ENCODE data around the gene ABCA12. TPM values are rescaled to one million over a fixed set of nuclear protein-coding genes. Genes with fewer than 3 reads are reported as not detected.
"Not testable (repeated sequence)": the region's sequence is repeated elsewhere in the genome, so short reads cannot be mapped to it uniquely, and the experiment has no call there.

Gene ABCA12
- polyA plus RNA-seq: 1 to 10 TPM in 1 of 2 donors, under 1 TPM in 1; 0.55 to 1.0 TPM

- Histone ChIP-seq H3K27me3 (ENCODE audit: control insufficient read depth in 1 of 2, insufficient read depth in 2 of 2, low read length in 2 of 2) (no peaks in the 10 kb centered on the region), H3K4me3 (ENCODE audit: low read depth in 1 of 2, low read length in 2 of 2) (peak within 1 kb of the TSS in 1 of 2 donors; percentile 18), H3K4me1 (ENCODE audit: control insufficient read depth in 2 of 2, insufficient read depth in 2 of 2, low read length in 1 of 2) (no peaks in the 10 kb centered on the region), H3K9me3 (ENCODE audit: control insufficient read depth in 2 of 2, insufficient read depth in 1 of 2, low read depth in 1 of 2, low read length in 1 of 2) (no peaks in the 10 kb centered on the region), H3K27ac (ENCODE audit: low read depth in 2 of 2, low read length in 1 of 2) (peak within 1 kb of the TSS; percentile 62 to 75), H3K36me3 (ENCODE audit: control insufficient read depth in 2 of 2, insufficient read depth in 2 of 2, low read length in 1 of 2) (no peaks in the 10 kb centered on the region)
- 46 to 61% methylated on average over 2 of the region's 2 CpGs for WGBS, 2 donors
These were observed at the start of gene ABCA12 for GRCh38 chr2:215138479-215138878. TSS of gene ABCA12 (minus strand) at chr2:215138626. CDS start at chr2:215138208, 418 bp downstream.

- H3K9me3 ChIP-seq (ENCODE audit: control insufficient read depth in 2 of 2, insufficient read depth in 1 of 2, low read depth in 1 of 2, low read length in 1 of 2): no peaks in the 10 kb centered on the region
- H3K27me3 ChIP-seq (ENCODE audit: control insufficient read depth in 1 of 2, insufficient read depth in 2 of 2, low read length in 2 of 2): peaks cover 0 to 4% of the 10 kb centered on the region in 2 donors
- H3K27ac ChIP-seq (ENCODE audit: low read depth in 2 of 2, low read length in 1 of 2): no peak overlapping the region
- H3K36me3 ChIP-seq (ENCODE audit: control insufficient read depth in 2 of 2, insufficient read depth in 2 of 2, low read length in 1 of 2): no peaks in the 10 kb centered on the region
- no peak overlapping the region for H3K4me3 ChIP-seq (ENCODE audit: low read depth in 1 of 2, low read length in 2 of 2)
- no peaks in the 10 kb centered on the region for H3K4me1 ChIP-seq (ENCODE audit: control insufficient read depth in 2 of 2, insufficient read depth in 2 of 2, low read length in 1 of 2)
These were observed 49.7 kb upstream of the ABCA12 start for GRCh38 chr2:215188078-215188477.

- H3K36me3 ChIP-seq (ENCODE audit: control insufficient read depth in 2 of 2, insufficient read depth in 2 of 2, low read length in 1 of 2): no peaks in the 10 kb centered on the region
- peaks cover 0 to 4% of the 10 kb centered on the region in 2 donors for H3K27me3 ChIP-seq (ENCODE audit: control insufficient read depth in 1 of 2, insufficient read depth in 2 of 2, low read length in 2 of 2)
- H3K9me3 ChIP-seq (ENCODE audit: control insufficient read depth in 2 of 2, insufficient read depth in 1 of 2, low read depth in 1 of 2, low read length in 1 of 2): no peaks in the 10 kb centered on the region
- 79 to 83% methylated on average over 1 of the region's 1 CpG for WGBS, 2 donors
- H3K27ac ChIP-seq (ENCODE audit: low read depth in 2 of 2, low read length in 1 of 2): no peak overlapping the region
- no peak overlapping the region for H3K4me3 ChIP-seq (ENCODE audit: low read depth in 1 of 2, low read length in 2 of 2)
- no peaks in the 10 kb centered on the region for H3K4me1 ChIP-seq (ENCODE audit: control insufficient read depth in 2 of 2, insufficient read depth in 2 of 2, low read length in 1 of 2)
These were observed 47.6 kb upstream of the ABCA12 start for GRCh38 chr2:215186021-215186420.

GRCh38 chr2:215178121-215178520 lies 39.7 kb upstream of the ABCA12 start:
- H3K36me3 ChIP-seq (ENCODE audit: control insufficient read depth in 2 of 2, insufficient read depth in 2 of 2, low read length in 1 of 2): no peaks in the 10 kb centered on the region
- no peaks in the 10 kb centered on the region for H3K9me3 ChIP-seq (ENCODE audit: control insufficient read depth in 2 of 2, insufficient read depth in 1 of 2, low read depth in 1 of 2, low read length in 1 of 2)
- H3K4me1 ChIP-seq (ENCODE audit: control insufficient read depth in 2 of 2, insufficient read depth in 2 of 2, low read length in 1 of 2): no peaks in the 10 kb centered on the region
- WGBS, 2 donors: 80 to 85% methylated on average over 4 of the region's 4 CpGs
- no peak overlapping the region for H3K27ac ChIP-seq (ENCODE audit: low read depth in 2 of 2, low read length in 1 of 2)
- no peak overlapping the region for H3K4me3 ChIP-seq (ENCODE audit: low read depth in 1 of 2, low read length in 2 of 2)
- no peaks in the 10 kb centered on the region for H3K27me3 ChIP-seq (ENCODE audit: control insufficient read depth in 1 of 2, insufficient read depth in 2 of 2, low read length in 2 of 2)

GRCh38 chr2:215171796-215172195 lies 33.4 kb upstream of the ABCA12 start:
- H3K4me3 ChIP-seq (ENCODE audit: low read depth in 1 of 2, low read length in 2 of 2): no peak overlapping the region
- H3K36me3 ChIP-seq (ENCODE audit: control insufficient read depth in 2 of 2, insufficient read depth in 2 of 2, low read length in 1 of 2): no peaks in the 10 kb centered on the region
- H3K27me3 ChIP-seq (ENCODE audit: control insufficient read depth in 1 of 2, insufficient read depth in 2 of 2, low read length in 2 of 2): no peaks in the 10 kb centered on the region
- no peaks in the 10 kb centered on the region for H3K4me1 ChIP-seq (ENCODE audit: control insufficient read depth in 2 of 2, insufficient read depth in 2 of 2, low read length in 1 of 2)
- H3K27ac ChIP-seq (ENCODE audit: low read depth in 2 of 2, low read length in 1 of 2): no peak overlapping the region
- no peaks in the 10 kb centered on the region for H3K9me3 ChIP-seq (ENCODE audit: control insufficient read depth in 2 of 2, insufficient read depth in 1 of 2, low read depth in 1 of 2, low read length in 1 of 2)
- WGBS, 2 donors: 69 to 71% methylated on average over 4 of the region's 4 CpGs

GRCh38 chr2:215171151-215171550 lies 32.7 kb upstream of the ABCA12 start:
- H3K27ac ChIP-seq (ENCODE audit: low read depth in 2 of 2, low read length in 1 of 2): no peak overlapping the region
- no peaks in the 10 kb centered on the region for H3K9me3 ChIP-seq (ENCODE audit: control insufficient read depth in 2 of 2, insufficient read depth in 1 of 2, low read depth in 1 of 2, low read length in 1 of 2)
- peak overlapping the region in 1 of 2 donors; percentile 15 for H3K4me3 ChIP-seq (ENCODE audit: low read depth in 1 of 2, low read length in 2 of 2)
- no peaks in the 10 kb centered on the region for H3K27me3 ChIP-seq (ENCODE audit: control insufficient read depth in 1 of 2, insufficient read depth in 2 of 2, low read length in 2 of 2)
- no peaks in the 10 kb centered on the region for H3K4me1 ChIP-seq (ENCODE audit: control insufficient read depth in 2 of 2, insufficient read depth in 2 of 2, low read length in 1 of 2)
- H3K36me3 ChIP-seq (ENCODE audit: control insufficient read depth in 2 of 2, insufficient read depth in 2 of 2, low read length in 1 of 2): no peaks in the 10 kb centered on the region
- 32 to 33% methylated on average over 3 of the region's 3 CpGs for WGBS, 2 donors

- H3K4me3 ChIP-seq (ENCODE audit: low read depth in 1 of 2, low read length in 2 of 2); H3K9me3 ChIP-seq (ENCODE audit: control insufficient read depth in 2 of 2, insufficient read depth in 1 of 2, low read depth in 1 of 2, low read length in 1 of 2); H3K27ac ChIP-seq (ENCODE audit: low read depth in 2 of 2, low read length in 1 of 2); H3K27me3 ChIP-seq (ENCODE audit: control insufficient read depth in 1 of 2, insufficient read depth in 2 of 2, low read length in 2 of 2); H3K36me3 ChIP-seq (ENCODE audit: control insufficient read depth in 2 of 2, insufficient read depth in 2 of 2, low read length in 1 of 2); H3K4me1 ChIP-seq (ENCODE audit: control insufficient read depth in 2 of 2, insufficient read depth in 2 of 2, low read length in 1 of 2): not testable (repeated sequence)
- WGBS, 2 donors: 75 to 82% methylated on average over 2 of the region's 2 CpGs
These were observed 28.1 kb upstream of the ABCA12 start for GRCh38 chr2:215166505-215166904.

GRCh38 chr2:215163319-215163718 lies 24.9 kb upstream of the ABCA12 start:
- not testable (repeated sequence) for H3K27me3 ChIP-seq (ENCODE audit: control insufficient read depth in 1 of 2, insufficient read depth in 2 of 2, low read length in 2 of 2); H3K36me3 ChIP-seq (ENCODE audit: control insufficient read depth in 2 of 2, insufficient read depth in 2 of 2, low read length in 1 of 2); H3K4me1 ChIP-seq (ENCODE audit: control insufficient read depth in 2 of 2, insufficient read depth in 2 of 2, low read length in 1 of 2); H3K9me3 ChIP-seq (ENCODE audit: control insufficient read depth in 2 of 2, insufficient read depth in 1 of 2, low read depth in 1 of 2, low read length in 1 of 2); H3K27ac ChIP-seq (ENCODE audit: low read depth in 2 of 2, low read length in 1 of 2); H3K4me3 ChIP-seq (ENCODE audit: low read depth in 1 of 2, low read length in 2 of 2)
- WGBS, 2 donors: 98% methylated on average over 27 to 31 of the region's 31 CpGs

GRCh38 chr2:215161301-215161829 lies 22.9 kb upstream of the ABCA12 start:
- Histone ChIP-seq H3K4me3 (ENCODE audit: low read depth in 1 of 2, low read length in 2 of 2) (no peak overlapping the region), H3K27me3 (ENCODE audit: control insufficient read depth in 1 of 2, insufficient read depth in 2 of 2, low read length in 2 of 2) (no peaks in the 10 kb centered on the region), H3K36me3 (ENCODE audit: control insufficient read depth in 2 of 2, insufficient read depth in 2 of 2, low read length in 1 of 2) (no peaks in the 10 kb centered on the region), H3K4me1 (ENCODE audit: control insufficient read depth in 2 of 2, insufficient read depth in 2 of 2, low read length in 1 of 2) (peaks cover 0 to 3% of the 10 kb centered on the region in 2 donors), H3K27ac (ENCODE audit: low read depth in 2 of 2, low read length in 1 of 2) (no peak overlapping the region), H3K9me3 (ENCODE audit: control insufficient read depth in 2 of 2, insufficient read depth in 1 of 2, low read depth in 1 of 2, low read length in 1 of 2) (no peaks in the 10 kb centered on the region)
- WGBS, 2 donors: 71 to 74% methylated on average over 8 of the region's 8 CpGs

- WGBS, 2 donors: 90 to 94% methylated on average over 1 of the region's 1 CpG
- H3K36me3 ChIP-seq (ENCODE audit: control insufficient read depth in 2 of 2, insufficient read depth in 2 of 2, low read length in 1 of 2): no peaks in the 10 kb centered on the region
- H3K27me3 ChIP-seq (ENCODE audit: control insufficient read depth in 1 of 2, insufficient read depth in 2 of 2, low read length in 2 of 2): no peaks in the 10 kb centered on the region
- no peak overlapping the region for H3K27ac ChIP-seq (ENCODE audit: low read depth in 2 of 2, low read length in 1 of 2)
- H3K9me3 ChIP-seq (ENCODE audit: control insufficient read depth in 2 of 2, insufficient read depth in 1 of 2, low read depth in 1 of 2, low read length in 1 of 2): no peaks in the 10 kb centered on the region
- no peak overlapping the region for H3K4me3 ChIP-seq (ENCODE audit: low read depth in 1 of 2, low read length in 2 of 2)
- peaks cover 0 to 3% of the 10 kb centered on the region in 2 donors for H3K4me1 ChIP-seq (ENCODE audit: control insufficient read depth in 2 of 2, insufficient read depth in 2 of 2, low read length in 1 of 2)
These were observed 21.7 kb upstream of the ABCA12 start for GRCh38 chr2:215160081-215160480.

Data from esophagus (tissue), 2 donors.